Activated naive CD8-positive, alpha-beta T cell treated with anti-CD3 and anti-CD28 coated beads, Interleukin-2, amount 10 ng/mL, durations not matched to agents 7 days and 5 days (primary cell): ENCODE results near the gene VPS39. TPM values are rescaled to one million over a fixed set of nuclear protein-coding genes. Genes with fewer than 3 reads are reported as not detected.

Experiments
- ATAC-seq: fragments of 150-1000 bp; cut with Tn5 transposase; one replicate; pipeline ENCODE4 v1.10.0; 2021; ENCODE audit warnings: low read depth, moderate library complexity
- POLR2A ChIA-PET: fragments of 350-600 bp; sonication (Branson Sonifier 250); formaldehyde crosslinking; loops from one replicate; lab custom pipeline; 2021; ENCODE audit warnings: antibody characterized with exemption; lab: Charles Lee
- DNase-seq: peaks from one replicate; pipeline ENCODE4 v3.0.0; 2021
- H3K27ac Mint-ChIP-seq: one replicate; pipeline ENCODE4 v1.8.0; 2022; ENCODE audit warnings: mild to moderate bottlenecking, mixed read lengths
- H3K27me3 Mint-ChIP-seq: one replicate; pipeline ENCODE4 v1.8.0; 2022; ENCODE audit warnings: mild to moderate bottlenecking, moderate library complexity, mixed read lengths
- H3K36me3 Mint-ChIP-seq: one replicate; pipeline ENCODE4 v1.8.0; 2021; ENCODE audit warnings: mild to moderate bottlenecking, mixed read lengths
- H3K4me1 Mint-ChIP-seq: one replicate; pipeline ENCODE4 v1.8.0; 2021; ENCODE audit warnings: mixed read lengths
- H3K4me3 Mint-ChIP-seq: one replicate; pipeline ENCODE4 v1.8.0; 2022; ENCODE audit warnings: mild to moderate bottlenecking, moderate library complexity, mixed read lengths
- H3K9me3 Mint-ChIP-seq: one replicate; pipeline ENCODE4 v1.8.0; 2021; ENCODE audit warnings: mixed read lengths
- total RNA-seq, 2 experiments: library from RNA; stranded (reverse); gene quantifications; one replicate each; pipeline ENCODE4 v1.2.3, GENCODE V29; 2021

The VPS39 gene
- total RNA-seq, 2 experiments from 2014 or later, result 88.8 to 91.7 TPM

DNA sequence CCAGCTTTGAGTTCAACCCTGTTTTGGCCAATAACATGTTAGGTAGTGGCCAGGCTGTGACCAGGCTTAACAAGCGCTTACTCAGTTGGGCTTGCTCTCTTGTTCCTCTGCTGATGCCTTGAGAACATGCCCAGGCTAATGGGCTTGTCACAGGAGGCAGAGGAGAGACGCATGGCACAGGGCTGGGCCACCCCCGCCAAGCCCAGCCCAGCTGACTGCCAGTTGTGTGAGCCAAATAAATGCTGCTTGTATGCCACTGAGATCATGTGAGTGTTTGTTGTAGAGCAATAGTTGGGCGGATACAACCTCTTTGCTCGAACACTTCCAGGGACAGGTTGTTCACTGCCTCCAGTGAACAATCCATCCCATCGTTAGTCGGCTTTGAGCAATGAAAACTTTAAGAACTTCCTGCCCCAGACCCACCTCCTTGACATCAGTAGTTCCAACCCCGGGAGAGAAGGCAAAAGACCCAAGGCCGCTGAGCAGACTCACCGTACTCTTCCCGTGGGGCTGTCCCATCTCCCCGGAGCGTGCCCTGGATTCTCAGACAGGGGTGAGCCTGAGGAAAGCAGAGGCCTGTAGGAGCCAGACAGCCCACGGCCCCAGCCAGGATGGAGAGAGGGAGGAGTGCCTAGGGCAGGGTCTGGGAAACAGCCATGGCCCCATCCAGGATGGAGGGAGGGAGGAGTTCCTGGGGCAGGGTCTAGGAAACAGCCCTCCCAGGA lies 55.7 kb downstream of the VPS39 start:
- Mint-ChIP-seq H3K27me3 (no peaks in the 10 kb centered on the region), H3K9me3 (no peaks in the 10 kb centered on the region), H3K36me3 (no peaks in the 10 kb centered on the region), H3K4me1 (no peaks in the 10 kb centered on the region), H3K27ac (no peak overlapping the region), H3K4me3 (no peak overlapping the region)
- DNase-seq (peak; percentile 11), ATAC-seq (no peak)
- POLR2A ChIA-PET, result no interaction called here

DNA sequence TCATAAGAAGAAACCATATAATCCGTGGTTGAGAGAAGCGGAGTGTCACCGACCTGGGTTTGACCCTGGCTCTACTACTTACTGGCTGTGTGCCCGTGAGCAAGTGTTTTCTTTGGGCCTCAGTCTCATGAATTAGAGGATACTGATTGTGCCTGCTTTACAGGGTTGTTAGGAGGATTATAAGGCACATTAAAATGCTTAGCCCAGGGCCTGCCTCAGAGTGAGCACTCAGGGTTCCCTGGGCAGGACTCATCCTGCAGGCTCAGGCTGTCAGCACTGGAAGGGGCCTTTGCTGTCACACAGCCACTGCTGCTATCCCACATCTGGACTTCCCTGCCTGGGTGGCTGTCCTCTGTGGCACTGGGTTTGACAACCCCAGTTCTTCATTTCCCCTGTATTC lies 56.4 kb downstream of the VPS39 start:
- Mint-ChIP-seq H3K27me3 (no peaks in the 10 kb centered on the region), H3K4me1 (no peaks in the 10 kb centered on the region), H3K9me3 (no peaks in the 10 kb centered on the region), H3K4me3 (no peak overlapping the region), H3K27ac (no peak overlapping the region), H3K36me3 (no peaks in the 10 kb centered on the region)
- no peak for ATAC-seq
- peak; percentile 21 for DNase-seq
- POLR2A ChIA-PET, result no interaction called here

DNA sequence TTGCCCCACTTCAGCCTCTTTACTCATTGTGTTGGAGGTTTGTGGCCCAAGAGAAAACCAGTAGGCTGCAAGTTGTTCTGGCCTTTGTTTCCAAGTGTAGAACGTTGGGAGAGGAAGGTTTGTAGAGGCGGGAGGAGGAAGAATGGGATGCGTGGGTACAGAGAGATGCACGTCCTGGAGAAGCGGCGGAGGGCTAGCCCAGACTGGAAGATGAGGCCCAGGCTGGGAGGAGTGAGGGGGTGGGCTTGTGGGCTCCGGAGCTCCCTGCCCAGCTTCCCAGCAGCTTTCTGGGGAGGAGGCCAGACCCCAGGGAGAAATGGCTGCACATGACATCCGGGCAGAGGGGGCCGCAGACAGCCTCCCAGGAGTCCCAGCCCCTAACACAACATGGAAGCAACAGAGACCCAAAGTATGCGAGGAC lies 57.0 kb downstream of the VPS39 start:
- ATAC-seq, result no peak
- DNase-seq, result peak; percentile 20
- no peaks in the 10 kb centered on the region for H3K4me1 Mint-ChIP-seq
- no peaks in the 10 kb centered on the region for H3K27me3 Mint-ChIP-seq
- no peak overlapping the region for H3K4me3 Mint-ChIP-seq
- no peak overlapping the region for H3K27ac Mint-ChIP-seq
- H3K9me3 Mint-ChIP-seq, result no peaks in the 10 kb centered on the region
- no peaks in the 10 kb centered on the region for H3K36me3 Mint-ChIP-seq
- POLR2A ChIA-PET, result no interaction called here

DNA sequence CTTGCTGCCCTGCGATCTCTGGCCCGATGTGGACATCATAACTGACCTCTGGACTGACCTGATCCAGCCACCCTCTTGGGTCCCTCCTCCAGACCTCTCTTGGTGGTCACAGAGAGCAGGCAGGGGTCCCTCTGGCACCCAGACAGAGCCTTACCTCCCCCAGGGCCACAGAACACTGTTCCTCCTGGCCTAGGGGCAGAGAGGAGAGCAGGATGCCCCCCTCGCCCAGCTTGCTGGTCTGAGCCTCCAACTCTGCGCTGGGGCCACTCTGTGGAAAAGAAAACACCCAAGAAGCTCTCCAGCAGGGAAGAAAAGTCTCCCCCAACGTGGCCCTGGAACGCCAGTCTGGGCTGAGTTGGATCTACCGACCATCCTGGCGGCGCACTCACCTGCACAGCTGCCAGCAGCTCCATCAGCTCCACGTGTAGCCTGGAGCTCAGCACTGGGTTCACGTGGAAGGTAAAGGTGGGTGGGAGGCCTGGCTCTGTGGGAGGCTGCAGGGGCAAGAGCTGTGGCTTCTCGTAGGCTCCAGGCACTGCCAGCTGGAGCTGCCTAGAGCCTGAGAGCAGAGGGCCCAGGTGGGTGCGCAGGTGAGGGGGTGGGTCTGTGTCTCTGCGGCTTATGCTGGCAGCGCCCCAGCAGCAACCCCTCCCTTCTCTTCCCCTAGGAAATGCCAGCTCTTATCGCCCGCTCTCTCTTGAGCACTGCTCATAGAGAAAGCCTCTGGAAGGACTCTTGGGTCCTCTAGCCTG lies 57.7 kb downstream of the VPS39 start:
- ATAC-seq, result no peak
- Mint-ChIP-seq H3K27me3 (no peaks in the 10 kb centered on the region), H3K27ac (no peak overlapping the region), H3K4me1 (no peaks in the 10 kb centered on the region), H3K36me3 (no peaks in the 10 kb centered on the region), H3K4me3 (no peak overlapping the region), H3K9me3 (no peaks in the 10 kb centered on the region)
- POLR2A ChIA-PET, result no interaction called here
- peak; percentile 15 for DNase-seq

DNA sequence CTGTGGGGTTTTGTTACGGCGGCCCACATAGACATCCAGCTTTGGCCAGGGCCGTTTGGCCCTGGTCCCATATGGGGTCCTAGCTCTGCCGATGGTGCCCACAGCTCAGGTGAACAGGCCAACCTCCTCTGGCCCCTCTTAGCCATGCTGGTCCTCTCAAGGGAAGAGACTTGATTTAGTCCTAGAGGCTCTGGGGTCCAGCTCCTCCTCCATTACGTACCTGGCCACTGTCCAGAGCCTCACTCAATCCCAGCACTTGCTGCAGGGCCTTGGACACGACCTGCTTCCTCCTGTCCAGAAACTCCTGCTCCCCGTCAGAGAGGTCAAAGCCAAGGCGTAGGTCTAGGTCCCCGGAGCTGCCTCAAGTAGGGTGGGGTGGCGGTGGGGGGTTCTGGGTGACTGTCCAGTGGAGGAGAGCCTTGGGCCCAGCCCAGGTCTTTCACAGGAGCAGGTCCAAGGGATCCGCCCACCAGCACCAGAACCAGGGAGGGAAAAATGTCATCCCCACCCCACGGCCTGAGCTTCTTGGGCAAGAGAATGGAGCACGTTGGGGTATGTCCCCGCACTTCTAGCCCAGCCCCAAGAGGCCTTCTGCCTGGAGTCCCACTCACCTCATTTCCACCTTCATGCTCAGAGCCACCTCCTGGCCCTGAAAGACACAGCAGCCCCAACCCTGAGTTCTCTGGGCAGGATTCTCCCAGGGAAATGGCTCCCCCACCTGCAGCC lies 58.4 kb downstream of the VPS39 start:
- H3K27ac Mint-ChIP-seq, result no peak overlapping the region

DNA sequence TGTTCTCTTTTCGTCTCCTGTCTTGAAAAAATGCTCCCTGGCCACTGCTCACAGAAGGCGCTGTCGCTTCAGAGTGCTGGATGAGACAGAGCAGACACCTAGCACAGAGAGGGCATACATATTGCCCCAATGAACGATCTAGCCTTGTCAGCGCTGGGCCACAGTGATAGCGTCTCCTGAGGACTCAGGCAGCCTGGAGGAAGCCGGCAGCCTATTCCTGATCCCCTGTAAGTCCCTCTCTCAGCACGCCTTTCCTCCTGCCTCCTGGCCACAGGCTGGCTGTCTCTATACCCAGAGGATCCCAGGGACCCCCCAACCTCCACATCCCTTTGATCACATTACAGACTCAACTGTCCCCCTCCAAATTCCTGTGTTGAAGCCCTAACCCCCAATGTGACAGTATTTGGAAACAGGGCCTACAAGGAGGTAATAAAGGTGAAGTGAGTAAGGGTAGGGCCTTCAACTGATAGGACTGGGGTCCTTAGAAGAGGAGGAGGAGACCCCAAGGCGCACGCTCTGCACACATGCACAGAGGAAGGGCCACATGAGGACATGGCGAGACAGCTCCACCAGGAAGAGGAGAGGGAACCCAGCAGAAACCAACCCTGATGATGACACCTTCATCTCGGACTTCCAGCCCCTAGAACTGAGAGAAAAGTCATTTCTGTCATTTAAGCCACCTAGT lies 59.2 kb downstream of the VPS39 start:
- Mint-ChIP-seq H3K36me3 (no peaks in the 10 kb centered on the region), H3K4me3 (no peak overlapping the region), H3K4me1 (no peaks in the 10 kb centered on the region), H3K27ac (no peak overlapping the region), H3K27me3 (no peaks in the 10 kb centered on the region), H3K9me3 (no peaks in the 10 kb centered on the region)
- DNase-seq, result peak; percentile 15
- POLR2A ChIA-PET, result no interaction called here
- ATAC-seq, result no peak

More for the DNA sequence above, 58.4 kb downstream of the VPS39 start:
- H3K27me3 Mint-ChIP-seq, result no peaks in the 10 kb centered on the region
- POLR2A ChIA-PET, result no interaction called here
- DNase-seq (peak; percentile 17), ATAC-seq (no peak)
- no peaks in the 10 kb centered on the region for H3K4me1 Mint-ChIP-seq
- H3K4me3 Mint-ChIP-seq, result no peak overlapping the region
- H3K36me3 Mint-ChIP-seq, result no peaks in the 10 kb centered on the region
- no peaks in the 10 kb centered on the region for H3K9me3 Mint-ChIP-seq

DNA sequence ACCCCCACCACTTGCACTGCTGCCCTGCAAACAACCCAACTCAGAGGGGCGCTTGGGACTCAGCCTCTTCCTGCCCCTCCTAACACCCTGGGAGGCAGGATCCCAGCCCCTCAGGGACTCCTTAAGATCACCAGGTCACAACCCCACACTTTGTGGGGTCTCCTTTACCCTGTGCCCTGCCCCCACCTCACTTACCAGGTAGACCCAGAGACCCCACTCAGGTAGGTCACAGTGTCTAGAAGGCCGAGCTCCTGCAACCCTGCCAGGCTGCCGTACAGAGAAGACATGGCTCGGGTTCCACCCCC lies 60.7 kb downstream of the VPS39 start:
- no peaks in the 10 kb centered on the region for H3K9me3 Mint-ChIP-seq
- H3K4me1 Mint-ChIP-seq, result no peaks in the 10 kb centered on the region
- ATAC-seq, result no peak
- no peaks in the 10 kb centered on the region for H3K36me3 Mint-ChIP-seq
- H3K27ac Mint-ChIP-seq, result no peak overlapping the region
- no peak overlapping the region for H3K4me3 Mint-ChIP-seq
- POLR2A ChIA-PET, result no interaction called here
- DNase-seq, result peak; percentile 13
- peaks cover 2% of the 10 kb centered on the region for H3K27me3 Mint-ChIP-seq

DNA sequence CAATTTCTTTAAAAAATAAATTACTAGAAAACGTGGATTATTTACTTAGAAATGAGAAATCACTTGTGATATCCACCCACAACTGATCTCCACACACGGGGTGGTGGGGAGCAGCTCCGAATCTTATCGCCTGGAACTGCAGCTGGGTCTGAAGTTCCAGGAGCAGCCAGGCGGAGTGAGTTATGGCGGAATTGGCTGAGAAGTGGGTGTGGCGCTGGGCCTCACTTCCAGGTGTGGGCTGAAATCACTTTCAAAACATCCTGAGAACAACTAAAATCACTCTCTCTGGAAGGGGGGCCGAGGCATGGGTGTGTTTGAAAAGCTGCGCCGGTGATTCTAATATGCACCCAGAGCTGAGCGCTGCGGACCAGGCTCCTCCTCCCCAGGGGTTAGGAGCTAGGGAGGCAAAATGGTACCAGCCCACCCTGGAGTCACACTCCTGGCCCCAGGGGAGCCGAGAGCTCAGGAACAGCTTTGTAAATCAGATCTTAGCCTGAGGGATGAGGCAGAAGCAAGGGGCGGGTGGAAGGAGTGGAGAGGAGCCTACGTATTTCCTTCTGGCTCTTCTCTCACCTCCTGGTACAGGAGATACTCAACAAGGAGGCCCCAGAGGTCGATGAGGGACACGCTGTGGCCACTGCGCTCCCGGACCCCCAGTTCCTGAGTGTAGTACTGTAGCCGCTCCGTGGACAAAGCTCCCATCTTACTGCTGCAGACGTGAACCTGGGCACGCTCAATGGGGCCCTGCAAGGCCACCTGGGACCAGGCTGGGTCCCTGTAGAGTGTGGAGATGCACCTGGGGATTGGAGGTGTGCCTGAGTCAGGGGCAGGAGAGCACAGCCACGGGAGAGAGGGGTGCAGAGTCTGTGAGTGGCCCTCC lies 61.3 kb downstream of the VPS39 start:
- H3K36me3 Mint-ChIP-seq, result no peaks in the 10 kb centered on the region
- H3K27ac Mint-ChIP-seq, result no peak overlapping the region
- POLR2A ChIA-PET, result no interaction called here
- no peak overlapping the region for H3K4me3 Mint-ChIP-seq
- no peaks in the 10 kb centered on the region for H3K4me1 Mint-ChIP-seq
- DNase-seq (peak; percentile 15), ATAC-seq (no peak)
- no peaks in the 10 kb centered on the region for H3K9me3 Mint-ChIP-seq
- H3K27me3 Mint-ChIP-seq, result peaks cover 2% of the 10 kb centered on the region

DNA sequence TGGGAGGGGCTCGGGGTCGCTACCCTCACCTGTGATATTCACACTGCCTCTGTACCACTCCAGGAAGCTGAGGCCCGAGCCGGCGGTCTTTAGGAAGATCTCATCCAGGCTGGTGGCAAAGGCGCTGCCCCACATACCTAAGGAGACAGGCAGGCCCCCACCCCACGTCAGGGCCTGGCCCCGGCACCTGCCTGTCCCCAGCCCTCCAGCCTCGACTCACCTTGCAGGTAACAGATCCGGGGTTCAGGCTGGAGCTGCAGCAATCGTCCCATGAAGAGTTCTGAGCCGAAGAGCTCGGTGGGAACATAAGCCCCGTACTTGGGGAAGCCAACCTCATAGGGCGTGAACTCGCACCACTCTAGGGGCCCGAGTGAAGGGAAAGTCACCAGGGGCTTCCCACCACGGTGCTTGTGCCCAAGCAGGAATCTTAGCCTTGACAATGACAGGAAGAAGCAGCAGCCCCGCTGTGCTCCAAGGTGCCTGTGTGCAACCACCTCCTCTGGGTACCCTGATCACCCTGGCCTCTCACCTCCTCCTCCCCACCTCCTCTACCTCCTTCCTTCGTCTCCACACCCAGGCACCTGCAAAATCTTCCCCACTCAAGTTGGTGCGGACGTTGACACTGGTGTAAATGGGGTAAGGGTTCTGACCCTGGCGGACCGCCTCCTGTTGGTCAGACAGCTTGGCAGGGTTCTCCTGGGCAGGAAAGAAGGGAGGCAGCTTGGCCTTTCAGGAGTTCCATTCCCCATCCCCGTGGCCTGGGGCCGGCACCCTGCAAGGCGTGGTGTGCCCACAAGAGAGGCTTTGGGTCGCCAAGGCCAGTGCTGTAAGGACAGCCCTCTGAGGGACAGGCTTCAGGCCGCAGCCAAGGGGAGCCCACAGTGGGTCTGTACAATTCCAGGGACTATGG lies 62.3 kb downstream of the VPS39 start:
- no peaks in the 10 kb centered on the region for H3K9me3 Mint-ChIP-seq
- H3K36me3 Mint-ChIP-seq, result no peaks in the 10 kb centered on the region
- DNase-seq, result peak; percentile 21
- H3K27me3 Mint-ChIP-seq, result peaks cover 2% of the 10 kb centered on the region
- POLR2A ChIA-PET, result no interaction called here
- H3K27ac Mint-ChIP-seq, result no peak overlapping the region
- H3K4me1 Mint-ChIP-seq, result no peaks in the 10 kb centered on the region
- no peak overlapping the region for H3K4me3 Mint-ChIP-seq
- ATAC-seq, result no peak

DNA sequence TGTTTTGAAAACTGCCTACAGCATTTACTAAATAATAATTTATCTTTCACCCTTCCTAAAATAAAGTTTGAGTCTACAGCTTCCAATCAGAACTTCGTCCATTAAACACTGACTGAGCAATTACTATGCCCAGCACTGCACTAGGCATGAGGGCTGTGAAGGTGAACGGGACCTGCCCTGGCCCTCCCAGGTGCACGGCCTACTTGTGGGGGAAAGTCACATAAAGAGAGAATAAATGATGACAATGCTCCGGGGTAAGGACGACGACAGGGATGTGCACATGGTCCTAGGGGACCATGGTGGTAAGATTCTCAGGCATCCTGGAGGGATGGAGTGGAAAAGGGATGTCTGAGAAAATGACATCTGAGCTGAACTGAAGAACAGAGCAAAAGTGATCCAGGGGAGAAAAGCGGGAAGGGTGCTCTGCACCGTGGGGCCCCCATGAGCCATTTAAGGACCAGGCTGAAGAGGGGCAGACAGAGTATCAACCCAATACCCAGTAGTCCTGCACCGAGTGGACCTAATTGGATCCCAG lies 63.2 kb downstream of the VPS39 start:
- ATAC-seq, result no peak
- no peak for DNase-seq
- peaks cover 5% of the 10 kb centered on the region for H3K27me3 Mint-ChIP-seq
- POLR2A ChIA-PET, result no interaction called here
- H3K4me3 Mint-ChIP-seq, result no peak overlapping the region
- peaks cover 2% of the 10 kb centered on the region for H3K4me1 Mint-ChIP-seq
- H3K27ac Mint-ChIP-seq, result peak overlapping the region; percentile 15
- no peaks in the 10 kb centered on the region for H3K36me3 Mint-ChIP-seq
- no peaks in the 10 kb centered on the region for H3K9me3 Mint-ChIP-seq

DNA sequence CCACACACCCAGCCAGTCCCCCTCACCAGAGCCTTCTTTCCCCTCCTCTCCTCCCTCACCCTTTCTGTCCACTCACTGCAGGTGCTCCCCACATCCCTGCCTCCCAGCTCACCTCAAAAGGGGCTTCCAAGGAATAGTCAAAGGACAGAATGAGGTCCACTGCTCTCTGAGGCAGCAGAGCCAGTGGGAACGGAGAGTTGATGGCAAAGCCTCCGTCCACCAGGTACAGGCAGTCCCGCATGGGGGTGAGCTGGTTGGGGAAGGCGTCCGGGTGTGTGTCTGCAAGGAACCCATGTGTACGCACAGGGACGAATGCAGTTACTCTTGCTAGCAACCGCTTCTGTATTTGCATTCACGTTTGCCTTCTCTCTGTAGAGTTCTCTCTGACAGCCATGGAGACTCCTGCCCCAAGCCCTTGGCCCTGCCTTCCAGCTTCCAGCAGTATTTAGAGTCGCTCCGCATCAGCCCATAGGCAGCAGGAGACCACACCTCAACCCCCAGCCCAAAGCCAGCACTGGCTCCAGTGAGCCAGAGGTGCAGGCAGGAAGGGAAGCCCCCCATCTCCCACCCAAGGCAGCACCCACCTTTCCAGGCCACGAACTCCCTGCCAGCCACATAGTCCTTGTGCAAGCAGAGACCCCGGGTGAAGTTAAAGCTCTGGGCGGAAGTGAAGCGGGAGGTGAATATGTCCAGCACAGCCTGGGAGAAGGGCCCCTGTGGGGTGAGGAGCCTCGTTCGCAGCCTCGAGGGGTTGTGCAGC lies 64.1 kb downstream of the VPS39 start:
- no peak overlapping the region for H3K27ac Mint-ChIP-seq
- DNase-seq, result peak; percentile 19
- H3K4me3 Mint-ChIP-seq, result no peak overlapping the region
- no peaks in the 10 kb centered on the region for H3K36me3 Mint-ChIP-seq
- H3K9me3 Mint-ChIP-seq, result no peaks in the 10 kb centered on the region
- peaks cover 9% of the 10 kb centered on the region for H3K27me3 Mint-ChIP-seq
- POLR2A ChIA-PET, result no interaction called here
- H3K4me1 Mint-ChIP-seq, result peaks cover 3% of the 10 kb centered on the region
- no peak for ATAC-seq
